Measurements from ENCODE around the gene CRHBP. TPM values are rescaled to one million over a fixed set of nuclear protein-coding genes. Genes with fewer than 3 reads are reported as not detected.
"Not testable (repeated sequence)": the region's sequence is repeated elsewhere in the genome, so short reads cannot be mapped to it uniquely, and the experiment has no call there.

Gene CRHBP
- 2.3 TPM for total RNA-seq

- DNase-seq = no peak
These were observed at the start of gene CRHBP for GRCh38 chr5:76952795-76953536. Gene CRHBP, plus strand, starts transcription at chr5:76953045. Its CDS starts 90 bp downstream, at chr5:76953135.

DNA sequence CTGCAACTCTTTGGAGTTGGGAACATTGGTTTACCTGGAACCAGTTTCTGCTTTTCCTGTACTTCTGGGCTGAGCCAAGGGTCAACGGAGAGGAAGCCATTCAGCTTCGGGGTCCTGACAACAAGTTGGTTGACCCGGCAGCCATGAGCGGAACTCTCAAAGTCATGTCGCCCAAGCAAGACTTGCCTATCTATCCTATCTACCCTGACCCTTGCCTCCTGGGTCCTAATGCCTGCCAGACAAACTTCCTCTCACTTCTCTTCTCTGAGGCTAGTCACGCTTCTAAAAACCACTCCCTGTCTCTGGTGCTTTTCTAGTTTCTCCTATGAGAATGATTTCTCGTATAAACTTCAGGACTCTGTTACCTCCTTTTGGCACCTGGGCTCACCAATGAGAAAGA, 44.7 kb upstream of the CRHBP start:
- no peak for DNase-seq

GRCh38 chr5:76910344-76910933, 42.4 kb upstream of the CRHBP start:
- DNase-seq = not testable (repeated sequence)

DNA sequence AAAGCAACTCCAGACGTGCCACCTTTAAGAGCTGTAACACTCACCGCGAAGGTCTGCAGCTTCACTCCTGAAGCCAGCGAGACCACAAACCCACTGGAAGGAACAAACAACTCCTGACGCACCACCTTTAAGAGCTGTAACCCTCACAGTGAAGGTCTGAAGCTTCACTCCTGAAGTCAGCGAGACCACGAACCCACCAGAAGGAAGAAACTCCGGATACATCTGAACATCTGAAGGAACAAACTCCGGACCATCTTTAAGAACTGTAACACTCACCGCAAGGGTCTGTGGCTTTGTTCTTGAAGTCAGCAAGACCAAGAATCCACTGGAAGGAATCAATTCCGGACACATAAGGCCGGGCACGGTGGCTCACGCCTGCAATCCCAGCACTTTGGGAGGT, 38.2 kb upstream of the CRHBP start:
- not testable (repeated sequence) for DNase-seq

GRCh38 chr5:76918539-76918938, 34.3 kb upstream of the CRHBP start:
- no peak for DNase-seq

GRCh38 chr5:76920491-76920890, 32.4 kb upstream of the CRHBP start:
- DNase-seq = no peak

DNA sequence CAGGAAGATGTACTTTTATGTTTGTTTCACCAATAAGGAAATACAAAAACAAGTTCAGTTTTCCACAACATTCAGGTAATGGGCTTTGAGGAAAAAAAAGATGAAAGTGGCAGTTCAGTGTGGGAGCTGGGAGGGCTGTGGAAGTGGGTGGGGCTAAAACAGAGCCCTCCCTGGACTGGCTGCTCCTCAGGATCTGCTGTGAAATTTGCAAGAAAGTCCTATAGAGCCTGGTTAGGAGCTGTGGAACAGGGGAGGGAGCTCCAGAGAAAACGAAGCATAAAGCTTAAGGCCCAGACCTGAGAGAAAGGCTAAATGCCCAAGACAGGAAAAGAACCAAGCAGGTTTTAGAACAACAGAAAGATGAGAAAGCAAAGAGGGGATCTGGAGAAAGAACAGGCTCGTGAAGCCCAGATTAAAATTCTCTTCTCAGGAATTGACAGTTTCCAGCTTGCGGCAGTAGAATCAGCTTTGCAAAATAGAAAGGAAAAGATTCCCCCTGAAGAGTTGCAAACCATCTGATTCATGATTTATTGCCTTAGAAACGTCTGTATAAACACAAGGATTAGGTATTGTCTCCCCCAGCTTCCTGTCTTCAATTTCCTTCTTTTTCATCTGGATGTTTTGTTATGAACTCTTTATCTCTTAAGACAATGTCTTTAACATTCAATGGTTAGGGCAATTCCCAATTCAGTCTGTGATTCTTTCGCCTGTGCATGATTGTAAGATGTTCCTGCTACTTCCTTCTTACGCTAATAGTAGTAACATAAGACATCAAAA, 26.3 kb upstream of the CRHBP start:
- DNase-seq = no peak

GRCh38 chr5:76927961-76928360, 24.9 kb upstream of the CRHBP start:
- DNase-seq = no peak

DNA sequence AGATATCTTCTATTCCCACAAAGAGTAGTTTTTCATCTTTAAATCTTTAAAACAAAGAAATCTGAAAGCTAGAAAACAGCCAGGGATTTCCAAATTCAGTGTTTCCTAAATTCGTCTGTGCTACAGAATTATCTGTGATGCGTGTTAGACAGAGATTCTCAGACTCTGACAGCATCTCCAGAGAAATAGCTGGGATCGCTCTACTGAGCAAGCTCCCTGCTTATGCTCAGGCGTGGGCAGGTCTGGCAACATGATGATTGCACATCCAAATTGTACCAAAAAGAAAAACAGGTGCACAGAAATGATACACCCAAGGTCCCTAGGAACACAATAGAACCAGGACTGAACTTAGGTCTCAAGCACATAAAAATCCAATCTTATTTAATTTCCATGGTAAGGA, 22.8 kb upstream of the CRHBP start:
- DNase-seq = peak; percentile 5

- DNase-seq = no peak
These were observed 14.7 kb upstream of the CRHBP start for GRCh38 chr5:76938177-76938576.

GRCh38 chr5:76941000-76941399, 11.8 kb upstream of the CRHBP start:
- no peak for DNase-seq

- DNase-seq = no peak
These were observed 11.4 kb upstream of the CRHBP start for GRCh38 chr5:76941442-76941841.

- DNase-seq = no peak
These were observed 10.3 kb upstream of the CRHBP start for GRCh38 chr5:76942581-76942980.

DNA sequence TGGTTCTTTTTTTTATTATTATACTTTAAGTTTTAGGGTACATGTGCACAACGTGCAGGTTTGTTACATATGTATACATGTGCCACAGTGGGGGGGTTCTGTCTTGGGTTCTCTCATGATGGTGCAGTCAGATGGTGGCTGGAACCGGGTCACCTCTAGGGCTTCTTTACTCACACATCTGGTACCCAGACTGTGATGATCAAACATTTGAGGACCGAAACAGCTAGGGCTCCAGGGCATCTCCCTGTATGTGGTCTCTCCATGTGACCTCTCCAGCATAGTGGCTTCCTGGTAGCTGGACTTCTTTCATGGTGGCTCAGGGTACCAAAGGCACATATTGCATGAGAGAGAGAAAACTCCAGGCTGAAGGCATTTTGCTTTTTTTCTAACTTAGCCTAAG, 9.8 kb upstream of the CRHBP start:
- no peak for DNase-seq

GRCh38 chr5:76944638-76945037, 8.2 kb upstream of the CRHBP start:
- no peak for DNase-seq

GRCh38 chr5:76945238-76945637, 7.6 kb upstream of the CRHBP start:
- DNase-seq = not testable (repeated sequence)

- DNase-seq = no peak
These were observed 6.8 kb upstream of the CRHBP start for GRCh38 chr5:76946090-76946489.

DNA sequence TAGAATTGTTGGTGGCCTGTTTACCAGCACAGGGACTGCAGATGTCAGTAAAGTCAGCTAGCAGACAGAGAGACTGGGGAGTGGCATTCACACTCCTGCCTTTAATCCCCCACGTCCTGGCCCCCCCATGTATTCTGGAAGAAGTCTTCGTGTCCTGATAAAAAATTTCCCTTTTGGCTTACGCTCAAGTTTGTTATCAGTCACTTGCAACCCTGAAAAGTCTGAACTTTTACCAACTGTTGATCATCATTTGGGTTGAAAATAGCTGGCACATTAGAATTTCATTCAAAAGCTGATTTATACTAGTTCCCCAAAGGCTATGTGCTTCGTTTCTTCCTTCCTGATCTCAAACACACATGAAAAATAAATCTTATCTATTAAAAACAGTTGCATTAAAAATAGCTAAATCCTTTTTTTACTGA, 5.8 kb upstream of the CRHBP start:
- DNase-seq = no peak

DNA sequence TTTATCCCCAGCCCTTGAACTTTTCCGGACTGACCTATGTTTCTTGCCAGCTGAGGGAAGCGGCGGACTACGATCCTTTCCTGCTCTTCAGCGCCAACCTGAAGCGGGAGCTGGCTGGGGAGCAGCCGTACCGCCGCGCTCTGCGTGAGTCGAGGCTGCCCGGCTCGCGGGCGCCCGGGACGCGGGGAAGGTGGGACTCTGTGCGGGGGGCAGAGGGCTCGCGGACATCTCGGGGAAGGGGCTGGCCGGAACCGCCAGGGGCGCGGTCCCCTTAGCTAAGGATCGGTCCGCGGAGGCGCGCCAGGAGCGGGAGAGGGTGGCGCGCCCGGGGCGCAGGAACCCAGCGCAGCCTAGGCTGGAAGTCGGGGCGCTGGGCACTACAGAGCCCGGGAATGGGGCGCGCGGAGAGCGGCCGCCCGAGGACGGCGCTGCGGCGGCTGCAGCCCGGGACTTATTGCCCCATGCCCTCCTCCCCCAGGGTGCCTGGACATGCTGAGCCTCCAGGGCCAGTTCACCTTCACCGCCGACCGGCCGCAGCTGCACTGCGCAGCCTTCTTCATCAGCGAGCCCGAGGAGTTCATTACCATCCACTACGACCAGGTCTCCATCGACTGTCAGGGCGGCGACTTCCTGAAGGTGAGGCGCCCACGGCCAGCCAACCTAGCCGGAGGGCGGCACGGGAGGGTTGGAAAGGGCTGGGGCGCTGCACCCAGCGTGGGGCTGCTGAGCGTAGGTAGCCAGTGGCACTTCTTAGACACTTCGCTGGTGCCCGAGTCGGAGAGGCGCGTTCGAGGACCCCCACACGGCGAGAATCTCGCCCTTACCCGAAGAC, 922 bp downstream of the CRHBP start:
- no peak for DNase-seq

GRCh38 chr5:76954383-76954763, 1.5 kb downstream of the CRHBP start:
- no peak for DNase-seq

- DNase-seq = no peak
These were observed 3.2 kb downstream of the CRHBP start for GRCh38 chr5:76956033-76956432.

GRCh38 chr5:76958991-76959767, 6.3 kb downstream of the CRHBP start:
- DNase-seq = no peak

All from occipital lobe (tissue), 2 donors.